ENCODE data around the gene SEZ6. TPM values are rescaled to one million over a fixed set of nuclear protein-coding genes. Genes with fewer than 3 reads are reported as not detected.

Gene SEZ6, protein sequence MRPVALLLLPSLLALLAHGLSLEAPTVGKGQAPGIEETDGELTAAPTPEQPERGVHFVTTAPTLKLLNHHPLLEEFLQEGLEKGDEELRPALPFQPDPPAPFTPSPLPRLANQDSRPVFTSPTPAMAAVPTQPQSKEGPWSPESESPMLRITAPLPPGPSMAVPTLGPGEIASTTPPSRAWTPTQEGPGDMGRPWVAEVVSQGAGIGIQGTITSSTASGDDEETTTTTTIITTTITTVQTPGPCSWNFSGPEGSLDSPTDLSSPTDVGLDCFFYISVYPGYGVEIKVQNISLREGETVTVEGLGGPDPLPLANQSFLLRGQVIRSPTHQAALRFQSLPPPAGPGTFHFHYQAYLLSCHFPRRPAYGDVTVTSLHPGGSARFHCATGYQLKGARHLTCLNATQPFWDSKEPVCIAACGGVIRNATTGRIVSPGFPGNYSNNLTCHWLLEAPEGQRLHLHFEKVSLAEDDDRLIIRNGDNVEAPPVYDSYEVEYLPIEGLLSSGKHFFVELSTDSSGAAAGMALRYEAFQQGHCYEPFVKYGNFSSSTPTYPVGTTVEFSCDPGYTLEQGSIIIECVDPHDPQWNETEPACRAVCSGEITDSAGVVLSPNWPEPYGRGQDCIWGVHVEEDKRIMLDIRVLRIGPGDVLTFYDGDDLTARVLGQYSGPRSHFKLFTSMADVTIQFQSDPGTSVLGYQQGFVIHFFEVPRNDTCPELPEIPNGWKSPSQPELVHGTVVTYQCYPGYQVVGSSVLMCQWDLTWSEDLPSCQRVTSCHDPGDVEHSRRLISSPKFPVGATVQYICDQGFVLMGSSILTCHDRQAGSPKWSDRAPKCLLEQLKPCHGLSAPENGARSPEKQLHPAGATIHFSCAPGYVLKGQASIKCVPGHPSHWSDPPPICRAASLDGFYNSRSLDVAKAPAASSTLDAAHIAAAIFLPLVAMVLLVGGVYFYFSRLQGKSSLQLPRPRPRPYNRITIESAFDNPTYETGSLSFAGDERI
- polyA plus RNA-seq (2011; rRNA removed) (not detected in 2 replicates), polyA plus RNA-seq (2017; fragmentation: RNase III; extraction: RNeasy Plus Mini Kit Qiagen cat#74134 plus additional on column Dnase treatment) (not detected in 3 replicates), polyA minus RNA-seq (2011; rRNA and poly(A)+ RNA removed) (not detected in 2 replicates)
- polyA plus RNA-seq (2012; cell fraction: cytosol; rRNA removed), result not detected in 2 replicates
- polyA plus RNA-seq (2012; cell fraction: nucleus; rRNA removed), result 0.06 TPM in 1 of 2 replicates, not detected in the other

DNA sequence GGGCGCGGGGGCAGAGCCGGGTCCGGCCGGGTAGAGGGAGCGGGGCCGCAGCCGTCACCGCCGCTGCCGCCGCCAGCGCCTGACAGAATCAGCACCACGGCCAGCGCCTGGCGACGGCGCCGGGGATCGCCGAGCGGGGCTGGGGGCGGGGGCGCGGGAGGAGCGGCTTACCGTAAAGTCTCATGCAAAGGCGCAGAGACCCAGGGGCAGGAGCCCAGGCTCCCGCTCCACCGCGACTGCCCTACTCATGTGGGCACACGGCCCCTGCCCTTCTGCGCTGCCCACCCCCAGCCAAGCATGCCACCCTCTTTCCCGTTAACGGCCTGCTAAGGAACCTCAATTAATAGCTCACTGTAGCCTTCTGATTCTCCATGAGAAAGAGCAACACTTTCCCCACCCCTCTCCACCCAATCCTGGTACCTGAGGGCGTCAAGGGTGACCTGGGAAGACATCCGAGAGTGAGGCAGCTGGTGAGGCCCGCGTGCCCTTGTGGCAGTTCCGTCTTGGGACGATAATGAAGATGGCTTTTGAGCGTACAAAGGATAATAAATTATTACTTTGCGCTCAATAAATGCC, at the start of gene SEZ6:
TSS of gene SEZ6 (minus strand) at position 98 of the 576 bp plus-strand sequence. CDS start 164 bp downstream, outside the sequence.
- Histone ChIP-seq H3K27ac (no peak within 1 kb of the TSS), H3K4me1 (peaks cover 31% of the 10 kb centered on the region), H3K4me2 (peak within 1 kb of the TSS; percentile 89), H3K4me3 (peak within 1 kb of the TSS; percentile 38), H3K9me3 (no peaks in the 10 kb centered on the region)
- FAIRE-seq (no peak), ATAC-seq (peak; percentile 54 to 76), DNase-seq (ENCODE audit: low read depth in 1 of 2, low spot score in 1 of 2) (peak; percentile 65 to 79)
- ChIA-PET POLR2A (no interaction called here), CTCF (interaction anchor here (0.9 to 4.3 kb wide), 7 partner anchors 9 to 110 kb away, joined by 3 to 34 read pairs (median 4); no protein-coding TSS in a partner anchor)
- 32% methylated on average over 20 of the region's 43 CpGs for WGBS (ENCODE audit: missing lambda C conversion rate)
- TF ChIP-seq POLR2AphosphoS2 (conservative IDR thresholded peaks at IDR 0.05; ENCODE audit: low read length) (no peak), MAZ (IDR thresholded peaks at IDR 0.05; ENCODE audit: borderline replicate concordance, low read depth, low read length) (0 out of 2 replicates have a peak, but pooled peaks have one; percentile 49), FOSL2 (IDR thresholded peaks at IDR 0.05) (no peak), FOSL2 (CRISPR knock-in tag; IDR thresholded peaks at IDR 0.05) (peak; percentile 23; the same call in 1 of the 2 replicates), HOXB5 (CRISPR knock-in tag; IDR thresholded peaks at IDR 0.05) (peak; percentile 54; the same call in 1 of the 2 replicates), FOXS1 (CRISPR knock-in tag; IDR thresholded peaks at IDR 0.05) (0 out of 2 replicates have a peak, but pooled peaks have one; percentile 35), EHMT2 (IDR thresholded peaks at IDR 0.05; ENCODE audit: low read depth) (peak; percentile 57; the same call in 1 of the 2 replicates)
- TF ChIP-seq, protein P1, sequence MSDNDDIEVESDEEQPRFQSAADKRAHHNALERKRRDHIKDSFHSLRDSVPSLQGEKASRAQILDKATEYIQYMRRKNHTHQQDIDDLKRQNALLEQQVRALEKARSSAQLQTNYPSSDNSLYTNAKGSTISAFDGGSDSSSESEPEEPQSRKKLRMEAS (IDR thresholded peaks at IDR 0.05), result peak; percentile 44; the same call in 1 of the 2 replicates
- TF ChIP-seq, protein P2, sequence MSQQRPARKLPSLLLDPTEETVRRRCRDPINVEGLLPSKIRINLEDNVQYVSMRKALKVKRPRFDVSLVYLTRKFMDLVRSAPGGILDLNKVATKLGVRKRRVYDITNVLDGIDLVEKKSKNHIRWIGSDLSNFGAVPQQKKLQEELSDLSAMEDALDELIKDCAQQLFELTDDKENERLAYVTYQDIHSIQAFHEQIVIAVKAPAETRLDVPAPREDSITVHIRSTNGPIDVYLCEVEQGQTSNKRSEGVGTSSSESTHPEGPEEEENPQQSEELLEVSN (IDR thresholded peaks at IDR 0.05; ENCODE audit: borderline replicate concordance, low read depth), result no peak
- TF ChIP-seq, protein P3, sequence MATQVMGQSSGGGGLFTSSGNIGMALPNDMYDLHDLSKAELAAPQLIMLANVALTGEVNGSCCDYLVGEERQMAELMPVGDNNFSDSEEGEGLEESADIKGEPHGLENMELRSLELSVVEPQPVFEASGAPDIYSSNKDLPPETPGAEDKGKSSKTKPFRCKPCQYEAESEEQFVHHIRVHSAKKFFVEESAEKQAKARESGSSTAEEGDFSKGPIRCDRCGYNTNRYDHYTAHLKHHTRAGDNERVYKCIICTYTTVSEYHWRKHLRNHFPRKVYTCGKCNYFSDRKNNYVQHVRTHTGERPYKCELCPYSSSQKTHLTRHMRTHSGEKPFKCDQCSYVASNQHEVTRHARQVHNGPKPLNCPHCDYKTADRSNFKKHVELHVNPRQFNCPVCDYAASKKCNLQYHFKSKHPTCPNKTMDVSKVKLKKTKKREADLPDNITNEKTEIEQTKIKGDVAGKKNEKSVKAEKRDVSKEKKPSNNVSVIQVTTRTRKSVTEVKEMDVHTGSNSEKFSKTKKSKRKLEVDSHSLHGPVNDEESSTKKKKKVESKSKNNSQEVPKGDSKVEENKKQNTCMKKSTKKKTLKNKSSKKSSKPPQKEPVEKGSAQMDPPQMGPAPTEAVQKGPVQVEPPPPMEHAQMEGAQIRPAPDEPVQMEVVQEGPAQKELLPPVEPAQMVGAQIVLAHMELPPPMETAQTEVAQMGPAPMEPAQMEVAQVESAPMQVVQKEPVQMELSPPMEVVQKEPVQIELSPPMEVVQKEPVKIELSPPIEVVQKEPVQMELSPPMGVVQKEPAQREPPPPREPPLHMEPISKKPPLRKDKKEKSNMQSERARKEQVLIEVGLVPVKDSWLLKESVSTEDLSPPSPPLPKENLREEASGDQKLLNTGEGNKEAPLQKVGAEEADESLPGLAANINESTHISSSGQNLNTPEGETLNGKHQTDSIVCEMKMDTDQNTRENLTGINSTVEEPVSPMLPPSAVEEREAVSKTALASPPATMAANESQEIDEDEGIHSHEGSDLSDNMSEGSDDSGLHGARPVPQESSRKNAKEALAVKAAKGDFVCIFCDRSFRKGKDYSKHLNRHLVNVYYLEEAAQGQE (IDR thresholded peaks at IDR 0.05), result peak; percentile 94

DNA sequence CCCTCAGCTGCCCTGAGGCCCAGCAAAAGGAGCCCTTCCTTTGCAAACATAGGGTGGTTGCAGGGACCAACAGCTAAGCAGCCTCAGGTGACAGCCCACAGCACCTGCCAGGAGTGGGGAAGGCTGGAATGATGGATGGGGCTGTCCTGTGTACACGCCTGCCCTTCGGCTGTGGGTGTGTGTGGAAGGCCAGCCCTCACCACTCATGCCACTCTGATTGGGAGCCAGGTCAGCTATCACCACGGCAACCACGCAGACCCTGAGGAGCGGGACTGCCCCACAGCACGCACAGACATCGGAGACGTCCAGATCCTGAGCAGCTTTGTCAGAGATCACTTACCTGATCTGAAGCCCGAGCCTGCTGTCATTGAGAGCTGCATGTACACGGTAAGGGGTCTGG, 49.0 kb upstream of the SEZ6 start:
- Histone ChIP-seq H3K27ac (no peak overlapping the region), H3K4me3 (no peak overlapping the region), H3K4me1 (peaks cover 7% of the 10 kb centered on the region), H3K9me3 (no peaks in the 10 kb centered on the region), H3K4me2 (no peak overlapping the region)
- no peak for FAIRE-seq
- 53% methylated on average over 9 of the region's 10 CpGs for WGBS (ENCODE audit: missing lambda C conversion rate)
- ChIA-PET POLR2A (no interaction called here), CTCF (interaction anchor here (0.7 to 2.7 kb wide), 5 partner anchors 11 to 76 kb away, joined by 3 to 10 read pairs (median 3); no protein-coding TSS in a partner anchor)
- no peak for TF ChIP-seq MAZ (IDR thresholded peaks at IDR 0.05; ENCODE audit: borderline replicate concordance, low read depth, low read length)
- no peak for TF ChIP-seq SMC3 (IDR thresholded peaks at IDR 0.05)
- no peak for TF ChIP-seq CEBPB (IDR thresholded peaks at IDR 0.05)
- TF ChIP-seq, protein P4, sequence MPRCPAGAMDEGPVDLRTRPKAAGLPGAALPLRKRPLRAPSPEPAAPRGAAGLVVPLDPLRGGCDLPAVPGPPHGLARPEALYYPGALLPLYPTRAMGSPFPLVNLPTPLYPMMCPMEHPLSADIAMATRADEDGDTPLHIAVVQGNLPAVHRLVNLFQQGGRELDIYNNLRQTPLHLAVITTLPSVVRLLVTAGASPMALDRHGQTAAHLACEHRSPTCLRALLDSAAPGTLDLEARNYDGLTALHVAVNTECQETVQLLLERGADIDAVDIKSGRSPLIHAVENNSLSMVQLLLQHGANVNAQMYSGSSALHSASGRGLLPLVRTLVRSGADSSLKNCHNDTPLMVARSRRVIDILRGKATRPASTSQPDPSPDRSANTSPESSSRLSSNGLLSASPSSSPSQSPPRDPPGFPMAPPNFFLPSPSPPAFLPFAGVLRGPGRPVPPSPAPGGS (IDR thresholded peaks at IDR 0.05), result no peak
- TF ChIP-seq ESRRA (IDR thresholded peaks at IDR 0.05; ENCODE audit: borderline replicate concordance, low read length), result no peak
- no peak for TF ChIP-seq EP300 (IDR thresholded peaks at IDR 0.05)
- TF ChIP-seq RAD21 (conservative IDR thresholded peaks at IDR 0.05 in 1 of 2, IDR thresholded peaks at IDR 0.05 in 1 of 2), result no peak
- TF ChIP-seq, protein P5, sequence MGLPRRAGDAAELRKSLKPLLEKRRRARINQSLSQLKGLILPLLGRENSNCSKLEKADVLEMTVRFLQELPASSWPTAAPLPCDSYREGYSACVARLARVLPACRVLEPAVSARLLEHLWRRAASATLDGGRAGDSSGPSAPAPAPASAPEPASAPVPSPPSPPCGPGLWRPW (IDR thresholded peaks at IDR 0.05), result no peak
- no peak for TF ChIP-seq RARB (CRISPR knock-in tag; IDR thresholded peaks at IDR 0.05)
- no peak for TF ChIP-seq CBX8 (IDR thresholded peaks at IDR 0.05)
- no peak for TF ChIP-seq FOXS1 (CRISPR knock-in tag; IDR thresholded peaks at IDR 0.05)
- no peak for TF ChIP-seq HOXA7 (CRISPR knock-in tag; IDR thresholded peaks at IDR 0.05)
- ATAC-seq, result peak in 1 of 2 experiments; percentile 7; a peak in 1 of 6 replicates
- no peak for DNase-seq (ENCODE audit: low read depth in 1 of 2, low spot score in 1 of 2)
